GM04503 (cell line): ENCODE data around the gene C1D.

ENCODE experiments used
- DNase-seq: peaks from one replicate; pipeline ENCODE4 v3.0.0-alpha.2; 2012; ENCODE audit warnings: low read depth

The C1D gene

GRCh38 chr2:68057658-68058396 is 5.0 kb downstream of the C1D start:
- no peak for DNase-seq

GRCh38 chr2:68052717-68053422 is 9.9 kb downstream of the C1D start:
- DNase-seq, result no peak

GRCh38 chr2:68050353-68050752 is 12.5 kb downstream of the C1D start:
- no peak for DNase-seq

GRCh38 chr2:68046642-68047240 is 16.1 kb downstream of the C1D start:
- DNase-seq, result no peak

- no peak for DNase-seq
These were observed 16.6 kb downstream of the C1D start for GRCh38 chr2:68046224-68046623.

GRCh38 chr2:68045342-68045741 is 17.5 kb downstream of the C1D start:
- no peak for DNase-seq

- DNase-seq, result peak; percentile 47
These were observed 18.7 kb downstream of the C1D start for GRCh38 chr2:68044099-68044498.

- DNase-seq, result no peak
These were observed 19.1 kb downstream of the C1D start for GRCh38 chr2:68043695-68044094.

GRCh38 chr2:68043032-68043431 is 19.8 kb downstream of the C1D start:
- no peak for DNase-seq

GRCh38 chr2:68041704-68042245 is 21.0 kb downstream of the C1D start:
- DNase-seq, result no peak

- no peak for DNase-seq
These were observed 22.7 kb downstream of the C1D start for GRCh38 chr2:68040078-68040477.

GRCh38 chr2:68039317-68039716 is 23.5 kb downstream of the C1D start:
- no peak for DNase-seq

- DNase-seq, result no peak
These were observed 30.1 kb downstream of the C1D start for GRCh38 chr2:68032702-68033101.

GRCh38 chr2:68031542-68032160 is 31.2 kb downstream of the C1D start:
- DNase-seq, result no peak

- no peak for DNase-seq
These were observed 31.8 kb downstream of the C1D start for GRCh38 chr2:68031043-68031442.

GRCh38 chr2:68030529-68030928 is 32.3 kb downstream of the C1D start:
- no peak for DNase-seq

- peak; percentile 71 for DNase-seq
These were observed 34.8 kb downstream of the C1D start for GRCh38 chr2:68027959-68028358.

GRCh38 chr2:68024450-68024849 is 38.4 kb downstream of the C1D start:
- DNase-seq, result no peak

- no peak for DNase-seq
These were observed 38.9 kb downstream of the C1D start for GRCh38 chr2:68023904-68024303.

- DNase-seq, result no peak
These were observed 44.1 kb downstream of the C1D start for GRCh38 chr2:68018727-68019126.

GRCh38 chr2:68009526-68009925 is 53.3 kb downstream of the C1D start:
- DNase-seq, result no peak

GRCh38 chr2:68000170-68000825 is 62.5 kb downstream of the C1D start:
- DNase-seq, result peak; percentile 32
